H9 (cell line): ENCODE results near the gene SIGMAR1. TPM values are rescaled to one million over a fixed set of nuclear protein-coding genes. Genes with fewer than 3 reads are reported as not detected.
A peak's percentile ranks its signal among the peaks of the same experiment; 100 is the strongest.

Experiments
- DNase-seq: peaks from one replicate; pipeline ENCODE4 v3.0.0-alpha.2; 2017
- H2AFZ ChIP-seq: one replicate; pipeline ENCODE4 v1.6.1; 2013; ENCODE audit warnings: mild to moderate bottlenecking, low read length, control low read depth, moderate library complexity
- H2AK5ac ChIP-seq: 2 replicates; pipeline ENCODE4 v1.6.1; 2013; ENCODE audit warnings: low read length, control low read depth, mixed read lengths; ENCODE audit not compliant: insufficient read length
- H2BK120ac ChIP-seq: one replicate; pipeline ENCODE4 v1.6.1; 2013; ENCODE audit warnings: low read depth, mild to moderate bottlenecking, low read length, control low read depth, inconsistent platforms; ENCODE audit not compliant: poor library complexity, severe bottlenecking
- H2BK12ac ChIP-seq: 2 replicates; pipeline ENCODE4 v1.6.1; 2013; ENCODE audit warnings: low read length, control low read depth, mixed read lengths, low read depth; ENCODE audit not compliant: insufficient read length
- H2BK15ac ChIP-seq: 2 replicates; pipeline ENCODE4 v1.6.1; 2013; ENCODE audit warnings: low read depth, low read length, control low read depth
- H2BK20ac ChIP-seq: one replicate; pipeline ENCODE4 v1.6.1; 2013; ENCODE audit warnings: low read depth, mild to moderate bottlenecking, low read length, control low read depth, inconsistent platforms; ENCODE audit not compliant: poor library complexity, severe bottlenecking
- H2BK5ac ChIP-seq: 2 replicates; pipeline ENCODE4 v1.6.1; 2013; ENCODE audit warnings: low read length, control low read depth, mixed read lengths; ENCODE audit not compliant: insufficient read length
- H3K14ac ChIP-seq: 2 replicates; pipeline ENCODE4 v1.6.1; 2013; ENCODE audit warnings: low read length, control low read depth; ENCODE audit not compliant: insufficient read depth
- H3K18ac ChIP-seq: 2 replicates; pipeline ENCODE4 v1.6.1; 2013; ENCODE audit warnings: low read depth, mild to moderate bottlenecking, mixed read lengths, low read length, control low read depth; ENCODE audit not compliant: insufficient read length
- H3K23ac ChIP-seq: 2 replicates; pipeline ENCODE4 v1.6.1; 2013; ENCODE audit warnings: low read length, control low read depth, mixed read lengths, low read depth; ENCODE audit not compliant: insufficient read length
- H3K23me2 ChIP-seq: 2 replicates; pipeline ENCODE4 v1.6.1; 2013; ENCODE audit warnings: low read depth, mild to moderate bottlenecking, mixed read lengths, low read length, control low read depth; ENCODE audit not compliant: insufficient read length, poor library complexity, severe bottlenecking
- H3K27ac ChIP-seq: 2 replicates; pipeline ENCODE4 v1.5.1; 2013; ENCODE audit warnings: low read length, control low read depth, mixed read lengths, low read depth; ENCODE audit not compliant: insufficient read length
- H3K27me3 ChIP-seq: 2 replicates; pipeline ENCODE4 v1.6.1; 2013; ENCODE audit warnings: low read length, control low read depth, inconsistent platforms; ENCODE audit not compliant: insufficient read depth
- H3K4ac ChIP-seq: 2 replicates; pipeline ENCODE4 v1.6.1; 2013; ENCODE audit warnings: low read depth, mild to moderate bottlenecking, control low read depth, inconsistent platforms, low read length, moderate library complexity
- H3K4me1 ChIP-seq: 2 replicates; pipeline ENCODE4 v1.6.1; 2013; ENCODE audit warnings: low read length, control low read depth, inconsistent platforms; ENCODE audit not compliant: insufficient read depth
- H3K4me2 ChIP-seq: 2 replicates; pipeline ENCODE4 v1.6.1; 2013; ENCODE audit warnings: low read length, control low read depth, mixed read lengths; ENCODE audit not compliant: insufficient read length, insufficient read depth
- H3K56ac ChIP-seq: 2 replicates; pipeline ENCODE4 v1.6.1; 2013; ENCODE audit warnings: low read depth, mild to moderate bottlenecking, mixed read lengths, low read length, control low read depth; ENCODE audit not compliant: insufficient read length
- H3K79me1 ChIP-seq: 2 replicates; pipeline ENCODE4 v1.6.1; 2013; ENCODE audit warnings: low read depth, mild to moderate bottlenecking, moderate library complexity, low read length, control low read depth, inconsistent platforms; ENCODE audit not compliant: insufficient read depth, poor library complexity, severe bottlenecking
- H3K79me2 ChIP-seq: 2 replicates; pipeline ENCODE4 v1.6.1; 2013; ENCODE audit warnings: low read length, control low read depth, inconsistent platforms; ENCODE audit not compliant: insufficient read depth
- H3K9ac ChIP-seq: 2 replicates; pipeline ENCODE4 v1.6.1; 2013; ENCODE audit warnings: low read length, control low read depth, mixed read lengths; ENCODE audit not compliant: insufficient read length; ENCODE audit errors: extremely low read depth
- H3K9me3 ChIP-seq: one replicate; pipeline ENCODE4 v1.6.1; 2013; ENCODE audit warnings: low read depth, low read length, inconsistent platforms; ENCODE audit not compliant: control insufficient read depth
- H3T11ph ChIP-seq: one replicate; pipeline ENCODE4 v1.6.1; 2013; ENCODE audit warnings: mild to moderate bottlenecking, low read length, control low read depth, inconsistent platforms
- H4K20me1 ChIP-seq: one replicate; pipeline ENCODE4 v1.6.1; 2013; ENCODE audit not compliant: control insufficient read depth, insufficient read length, insufficient read depth
- H4K5ac ChIP-seq: 2 replicates; pipeline ENCODE4 v1.6.1; 2013; ENCODE audit warnings: low read depth, mild to moderate bottlenecking, mixed read lengths, low read length, control low read depth; ENCODE audit not compliant: insufficient read length
- H4K8ac ChIP-seq: replicated peaks from 2 replicates; pipeline ENCODE4 v1.6.1; 2013; ENCODE audit warnings: low read length, control low read depth, mixed read lengths, low read depth; ENCODE audit not compliant: insufficient read length
- H4K91ac ChIP-seq: 2 replicates; pipeline ENCODE4 v1.6.1; 2013; ENCODE audit warnings: low read depth, mild to moderate bottlenecking, moderate library complexity, mixed read lengths, low read length, control low read depth; ENCODE audit not compliant: insufficient read length
- H3K27ac Mint-ChIP-seq, 3 experiments: 2 replicates in 2 of 3; 3 replicates in 1 of 3; pipeline ENCODE4 v1.8.0; 2020 to 2021; ENCODE audit warnings: mixed read lengths in 3 of 3, mild to moderate bottlenecking in 1 of 3, moderate library complexity in 1 of 3
- H3K27me3 Mint-ChIP-seq: 2 replicates; pipeline ENCODE4 v1.8.0; 2021; ENCODE audit warnings: low read depth, mild to moderate bottlenecking, moderate library complexity, mixed read lengths
- H3K36me3 Mint-ChIP-seq, 3 experiments: 2 replicates in 2 of 3; 3 replicates in 1 of 3; pipeline ENCODE4 v1.8.0; 2020 to 2021; ENCODE audit warnings: low read depth in 3 of 3, mixed read lengths in 3 of 3; ENCODE audit not compliant: insufficient read depth in 1 of 3
- H3K4me1 Mint-ChIP-seq, 2 experiments: 2 replicates each; pipeline ENCODE4 v1.8.0; 2020; ENCODE audit warnings: mixed read lengths in 2 of 2
- H3K4me3 Mint-ChIP-seq, 2 experiments: 2 replicates in 1 of 2; 3 replicates in 1 of 2; pipeline ENCODE4 v1.8.0; 2020 to 2021; ENCODE audit warnings: mild to moderate bottlenecking in 2 of 2, mixed read lengths in 2 of 2, moderate library complexity in 1 of 2
- H3K9me3 Mint-ChIP-seq, 2 experiments: 2 replicates in 1 of 2; 3 replicates in 1 of 2; pipeline ENCODE4 v1.8.0; 2020; ENCODE audit warnings: mild to moderate bottlenecking in 2 of 2, mixed read lengths in 2 of 2, moderate library complexity in 1 of 2
- CTCF ChIP-seq: fragments of 200-600 bp; sonication (generic); conservative IDR thresholded peaks from 3 replicates; pipeline ENCODE4 v1.8.0; 2021; ENCODE audit warnings: antibody characterized with exemption, mild to moderate bottlenecking
- WGBS: extraction: QIAGEN DNeasy Blood & Tissue Kit; methylation state at CpG from one replicate; pipeline ENCODE4 v1.1.7; 2013; ENCODE audit warnings: missing lambda C conversion rate, low lambda C conversion rate, mixed read lengths; ENCODE audit not compliant: insufficient read length; ENCODE audit errors: extremely low coverage; 5-methylcytosine and 5-hydroxymethylcytosine counted together
- total RNA-seq: library from RNA; stranded (reverse); gene quantifications from 2 replicates; pipeline ENCODE4 v1.2.1, GENCODE V29; 2021

The SIGMAR1 gene
- total RNA-seq, 1 experiment from 2014 or later: 68.3 TPM

DNA sequence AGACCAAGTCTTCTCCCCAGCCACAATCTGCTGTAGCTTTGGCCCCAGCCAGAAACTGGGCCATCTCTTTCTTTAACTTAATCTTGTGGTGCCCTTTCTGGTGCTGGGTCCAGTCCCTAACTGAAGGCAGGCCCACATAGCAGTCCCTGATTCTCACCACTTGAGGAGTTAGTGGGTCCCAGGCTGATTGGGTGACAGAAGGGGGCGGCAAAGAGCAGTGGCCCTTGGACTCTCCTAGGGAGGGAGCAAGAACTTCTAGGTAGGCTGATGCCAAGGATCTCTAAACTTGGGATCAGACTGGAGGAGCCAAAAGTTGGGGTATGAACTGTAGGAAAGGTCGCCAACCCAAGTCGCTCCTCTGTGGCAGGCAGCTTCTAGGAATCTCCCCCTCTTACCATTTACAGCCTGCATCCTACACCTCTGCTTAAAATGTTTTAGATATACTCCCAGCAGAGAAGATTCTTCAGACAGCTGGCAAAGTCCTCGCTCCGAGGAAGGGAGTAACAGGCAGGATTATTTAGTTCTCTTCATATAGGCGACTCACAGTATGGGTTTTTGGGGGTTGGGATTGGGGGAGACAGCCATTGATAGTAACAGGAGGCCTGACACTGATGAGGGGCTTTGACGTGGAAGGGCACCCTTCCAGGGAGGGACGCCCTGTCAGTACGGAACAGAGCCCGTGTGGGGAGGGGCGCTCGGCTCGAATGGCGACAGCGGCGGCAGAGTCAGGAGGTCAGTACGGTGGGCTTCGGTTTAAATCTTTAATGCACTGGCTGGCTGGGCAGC lies 26.9 kb upstream of the SIGMAR1 start:
- peaks cover 6 to 9% of the 10 kb centered on the region in 2 experiments; a peak in 4 of 5 replicates for H3K9me3 Mint-ChIP-seq
- Histone ChIP-seq H4K8ac (no peak overlapping the region), H3K18ac (no peak overlapping the region), H2AK5ac (no peak overlapping the region), H3K79me1 (no peaks in the 10 kb centered on the region), H3K9ac (no peak overlapping the region), H3K14ac (no peak overlapping the region), H3K56ac (no peak overlapping the region), H3K4ac (no peak overlapping the region), H3K4me1 (no peaks in the 10 kb centered on the region), H3K79me2 (no peaks in the 10 kb centered on the region), H4K91ac (no peak overlapping the region), H3K27ac (no peak overlapping the region), H4K20me1 (no peaks in the 10 kb centered on the region), H3K27me3 (no peaks in the 10 kb centered on the region), H3K9me3 (no peaks in the 10 kb centered on the region), H2BK5ac (no peak overlapping the region), H3T11ph (no peak overlapping the region), H4K5ac (no peak overlapping the region), H2BK12ac (no peak overlapping the region), H2BK15ac (no peak overlapping the region), H2AFZ (no peak overlapping the region), H2BK120ac (no peak overlapping the region), H2BK20ac (no peak overlapping the region), H3K23ac (no peak overlapping the region), H3K23me2 (peaks cover 13% of the 10 kb centered on the region), H3K4me2 (peak overlapping the region; percentile 87)
- TF ChIP-seq CTCF: peak; percentile 97
- peaks cover 7 to 8% of the 10 kb centered on the region in 2 experiments for H3K4me1 Mint-ChIP-seq
- H3K27me3 Mint-ChIP-seq: peaks cover 6% of the 10 kb centered on the region
- DNase-seq: peak; percentile 94
- peak overlapping the region; percentile 88 to 92 for H3K4me3 Mint-ChIP-seq
- peak overlapping the region in 2 of 3 experiments; percentile 41 to 77; a peak in 3 of 7 replicates for H3K27ac Mint-ChIP-seq
- H3K36me3 Mint-ChIP-seq: peaks cover 19 to 20% (median 19%) of the 10 kb centered on the region in 3 experiments; a peak in 6 of 7 replicates
- WGBS: no CpG with 5 or more reads among the region's 18 CpGs
